Left lung (tissue), 10 donors: ENCODE data around the gene TRAPPC1. TPM values are rescaled to one million over a fixed set of nuclear protein-coding genes. Genes with fewer than 3 reads are reported as not detected.

Source experiments
- ATAC-seq: fragments of 200-7000 bp; cut with Tn5 transposase; one replicate; pipeline ENCODE4 v1.9.1; 2020; ENCODE audit warnings: moderate library complexity
- DNase-seq, 4 donors: peaks; one replicate each; pipeline ENCODE4 v3.0.0-alpha.2; 2013 to 2020
- H3K27ac ChIP-seq, 2 donors: fragments of 200-600 bp; sonication (generic) in 1 of 2; one replicate each; pipeline versions ENCODE4 v1.5.0 to v1.8.0; 2020 to 2021
- H3K27me3 ChIP-seq, 2 donors: fragments of 200-600 bp; sonication (generic) in 1 of 2; one replicate each; pipeline versions ENCODE4 v1.5.0 to v1.8.0; 2020 to 2021
- H3K36me3 ChIP-seq, 2 donors: fragments of 200-600 bp; sonication (generic) in 1 of 2; one replicate each; pipeline versions ENCODE4 v1.5.0 to v1.8.0; 2020 to 2021
- H3K4me1 ChIP-seq, 2 donors: fragments of 200-600 bp; one replicate each; pipeline ENCODE4 v1.8.0; 2021
- H3K4me3 ChIP-seq, 2 donors: fragments of 200-600 bp; sonication (generic) in 1 of 2; one replicate each; pipeline versions ENCODE4 v1.5.0 to v1.8.0; 2020 to 2021; ENCODE audit warnings: mild to moderate bottlenecking in 1 of 2
- H3K9me3 ChIP-seq, 2 donors: fragments of 200-600 bp; sonication (generic) in 1 of 2; one replicate each; pipeline versions ENCODE4 v1.5.0 to v1.8.0; 2020 to 2021
- intact Hi-C, 2 donors: fragments of 100-400 bp; cut with DNase I; formaldehyde crosslinking; loops; one replicate each; pipeline versions ENCODE4 v1.11.2 to v1.14.2; 2022
- polyA plus RNA-seq, 6 donors: library from polyadenylated mRNA; unstranded; fragments of 120-200 nt; gene quantifications; one replicate each; pipeline ENCODE4 v1.2.1, GENCODE V29; 2013; ENCODE audit not compliant: insufficient read length in 6 of 6
- total RNA-seq, 2 donors: library from RNA; stranded (reverse); fragmentation: NEBNext Ultra II Directional; extraction: Animal tissue kit (Norgen Biotek cat#: 25700); gene quantifications; one replicate each; pipeline ENCODE4 v1.2.1, GENCODE V29; 2021
- TF ChIP-seq, protein P1 (sequence below), 2 donors: fragments of 200-600 bp; sonication (generic) in 1 of 2; IDR thresholded peaks; one replicate each; pipeline versions ENCODE4 v1.5.0 to v1.8.0; 2021; ENCODE audit warnings: antibody characterized with exemption in 2 of 2
- donor health status: DM: no; HTN: yes; CAD: no.
- donor health status: DM: no; HTN: no; CAD: no.

The TRAPPC1 gene
- total and polyA plus RNA-seq, 8 donors = 123 to 181 (median 140) TPM

- peak overlapping the region; percentile 45 to 58 for H3K27ac ChIP-seq
- H3K4me3 ChIP-seq = no peak overlapping the region
- ATAC-seq = peak; percentile 59
- intact Hi-C loops = no loop called here
- H3K27me3 ChIP-seq = no peaks in the 10 kb centered on the region
- DNase-seq = no peak
- no peaks in the 10 kb centered on the region for H3K9me3 ChIP-seq
- peaks cover 0 to 40% of the 10 kb centered on the region in 2 donors for H3K36me3 ChIP-seq
- peaks cover 0 to 4% of the 10 kb centered on the region in 2 donors for H3K4me1 ChIP-seq
- TF ChIP-seq, protein P1, sequence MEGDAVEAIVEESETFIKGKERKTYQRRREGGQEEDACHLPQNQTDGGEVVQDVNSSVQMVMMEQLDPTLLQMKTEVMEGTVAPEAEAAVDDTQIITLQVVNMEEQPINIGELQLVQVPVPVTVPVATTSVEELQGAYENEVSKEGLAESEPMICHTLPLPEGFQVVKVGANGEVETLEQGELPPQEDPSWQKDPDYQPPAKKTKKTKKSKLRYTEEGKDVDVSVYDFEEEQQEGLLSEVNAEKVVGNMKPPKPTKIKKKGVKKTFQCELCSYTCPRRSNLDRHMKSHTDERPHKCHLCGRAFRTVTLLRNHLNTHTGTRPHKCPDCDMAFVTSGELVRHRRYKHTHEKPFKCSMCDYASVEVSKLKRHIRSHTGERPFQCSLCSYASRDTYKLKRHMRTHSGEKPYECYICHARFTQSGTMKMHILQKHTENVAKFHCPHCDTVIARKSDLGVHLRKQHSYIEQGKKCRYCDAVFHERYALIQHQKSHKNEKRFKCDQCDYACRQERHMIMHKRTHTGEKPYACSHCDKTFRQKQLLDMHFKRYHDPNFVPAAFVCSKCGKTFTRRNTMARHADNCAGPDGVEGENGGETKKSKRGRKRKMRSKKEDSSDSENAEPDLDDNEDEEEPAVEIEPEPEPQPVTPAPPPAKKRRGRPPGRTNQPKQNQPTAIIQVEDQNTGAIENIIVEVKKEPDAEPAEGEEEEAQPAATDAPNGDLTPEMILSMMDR (IDR thresholded peaks at IDR 0.05) = no peak
Measured at GRCh38 chr17:7951143-7951792, 19.5 kb upstream of the TRAPPC1 start.

DNA sequence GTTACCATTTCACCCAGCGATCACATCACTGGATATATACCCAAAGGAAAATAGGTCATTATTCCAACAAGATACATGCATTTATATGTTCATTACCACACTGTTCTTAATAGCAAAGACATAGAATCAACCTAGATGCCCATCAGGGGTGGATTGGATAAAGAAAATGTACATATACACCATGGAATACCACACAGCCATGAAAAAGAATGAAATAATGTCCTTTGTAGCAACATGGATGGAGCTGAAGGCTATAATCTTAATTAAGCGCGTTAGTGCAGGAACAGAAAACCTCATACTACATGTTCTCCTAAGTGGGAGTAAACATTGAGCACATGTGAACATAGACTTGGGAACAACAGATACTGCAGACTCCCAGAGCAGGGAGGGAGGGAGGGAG, 18.8 kb upstream of the TRAPPC1 start:
- TF ChIP-seq, protein P1 (IDR thresholded peaks at IDR 0.05) = no peak
- Histone ChIP-seq H3K27me3 (no peaks in the 10 kb centered on the region), H3K36me3 (peaks cover 0 to 47% of the 10 kb centered on the region in 2 donors), H3K27ac (no peak overlapping the region), H3K9me3 (no peaks in the 10 kb centered on the region), H3K4me3 (no peak overlapping the region), H3K4me1 (peaks cover 0 to under 1% of the 10 kb centered on the region in 2 donors)
- no peak for ATAC-seq
- DNase-seq = no peak
- intact Hi-C loops = no loop called here

GRCh38 chr17:7947651-7948050, 15.9 kb upstream of the TRAPPC1 start:
- Histone ChIP-seq H3K4me3 (no peak overlapping the region), H3K27ac (no peak overlapping the region), H3K9me3 (no peaks in the 10 kb centered on the region), H3K36me3 (peaks cover 0 to 75% of the 10 kb centered on the region in 2 donors), H3K4me1 (no peaks in the 10 kb centered on the region), H3K27me3 (no peaks in the 10 kb centered on the region)
- no peak for ATAC-seq
- intact Hi-C loops = no loop called here
- TF ChIP-seq, protein P1 (IDR thresholded peaks at IDR 0.05) = no peak
- no peak for DNase-seq

- DNase-seq (no peak), ATAC-seq (no peak)
- intact Hi-C loops = no loop called here
- TF ChIP-seq, protein P1 (IDR thresholded peaks at IDR 0.05) = no peak
- Histone ChIP-seq H3K27me3 (no peaks in the 10 kb centered on the region), H3K4me3 (no peak overlapping the region), H3K4me1 (no peaks in the 10 kb centered on the region), H3K27ac (no peak overlapping the region), H3K36me3 (peaks cover 0 to 86% of the 10 kb centered on the region in 2 donors), H3K9me3 (no peaks in the 10 kb centered on the region)
Measured at GRCh38 chr17:7946441-7946840, 14.7 kb upstream of the TRAPPC1 start.

DNA sequence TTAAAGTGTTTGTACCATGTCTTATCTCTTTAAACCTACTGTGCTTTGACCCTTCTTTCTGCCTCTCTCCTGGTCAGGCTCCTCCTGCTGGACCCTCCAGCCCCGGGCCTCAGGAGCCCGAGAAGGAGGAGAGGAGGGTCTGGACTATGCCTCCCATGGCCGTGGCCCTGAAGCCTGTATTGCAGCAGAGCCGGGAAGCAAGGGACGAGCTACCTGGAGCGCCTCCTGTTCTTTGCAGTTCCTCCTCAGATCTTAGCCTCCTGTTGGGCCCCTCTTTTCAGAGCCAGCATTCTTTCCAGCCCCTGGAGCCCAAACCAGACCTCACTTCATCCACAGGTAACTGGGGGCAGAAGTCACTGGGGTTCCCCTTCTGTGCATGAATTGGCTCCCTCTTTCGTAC, 13.9 kb upstream of the TRAPPC1 start:
- H3K4me1 ChIP-seq = no peaks in the 10 kb centered on the region
- H3K27me3 ChIP-seq = no peaks in the 10 kb centered on the region
- H3K9me3 ChIP-seq = no peaks in the 10 kb centered on the region
- no peak for DNase-seq
- no peak for ATAC-seq
- H3K27ac ChIP-seq = no peak overlapping the region
- intact Hi-C loops = no loop called here
- H3K4me3 ChIP-seq = no peak overlapping the region
- peaks cover 0 to 93% of the 10 kb centered on the region in 2 donors for H3K36me3 ChIP-seq
- TF ChIP-seq, protein P1 (IDR thresholded peaks at IDR 0.05) = no peak
